Measurements from ENCODE around the gene KRABD2.
"Not testable (repeated sequence)": the region's sequence is repeated elsewhere in the genome, so short reads cannot be mapped to it uniquely, and the experiment has no call there.

Gene KRABD2

DNA sequence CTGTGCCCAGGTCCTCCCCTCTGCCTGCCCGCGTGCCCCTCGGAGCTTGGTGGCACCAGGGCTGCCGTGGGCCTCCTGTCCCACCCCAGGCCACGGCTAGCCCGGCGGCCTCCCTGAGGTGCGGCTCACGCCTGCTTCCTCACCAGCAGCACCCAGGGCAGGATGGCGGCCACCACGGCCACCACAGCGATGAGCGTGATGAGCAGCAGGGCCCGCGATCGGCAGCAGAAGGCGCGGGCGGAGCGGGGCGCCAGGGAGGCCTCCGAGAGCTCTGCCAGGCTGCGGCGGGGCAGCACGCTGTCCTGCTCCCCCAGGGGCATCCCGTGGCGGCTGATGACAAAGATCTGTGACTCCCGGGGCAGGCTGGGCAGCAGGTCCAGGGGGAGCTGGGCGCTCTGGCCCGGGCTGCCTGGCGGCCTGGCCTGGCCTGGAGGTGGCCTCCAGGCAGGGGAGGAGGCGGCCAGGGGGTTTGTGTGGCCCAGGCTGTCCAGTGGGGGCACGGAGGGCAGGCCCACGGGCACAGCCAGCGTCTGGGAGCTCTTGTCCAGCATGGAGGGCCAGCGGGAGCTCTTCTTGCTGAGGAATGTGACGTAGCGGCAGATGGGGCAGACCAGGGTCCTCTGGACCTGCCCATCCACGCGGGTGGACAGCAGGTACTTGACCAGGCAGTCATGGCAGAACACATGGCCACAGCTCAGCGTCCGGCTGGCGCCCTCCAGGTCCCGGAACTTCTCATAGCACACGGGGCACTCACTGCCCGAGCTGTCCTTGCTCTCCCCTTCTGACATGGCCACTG, 16.4 kb upstream of the KRABD2 start:
- DNase-seq = no peak

GRCh38 chr17:8392274-8392673, 15.8 kb upstream of the KRABD2 start:
- DNase-seq = no peak

DNA sequence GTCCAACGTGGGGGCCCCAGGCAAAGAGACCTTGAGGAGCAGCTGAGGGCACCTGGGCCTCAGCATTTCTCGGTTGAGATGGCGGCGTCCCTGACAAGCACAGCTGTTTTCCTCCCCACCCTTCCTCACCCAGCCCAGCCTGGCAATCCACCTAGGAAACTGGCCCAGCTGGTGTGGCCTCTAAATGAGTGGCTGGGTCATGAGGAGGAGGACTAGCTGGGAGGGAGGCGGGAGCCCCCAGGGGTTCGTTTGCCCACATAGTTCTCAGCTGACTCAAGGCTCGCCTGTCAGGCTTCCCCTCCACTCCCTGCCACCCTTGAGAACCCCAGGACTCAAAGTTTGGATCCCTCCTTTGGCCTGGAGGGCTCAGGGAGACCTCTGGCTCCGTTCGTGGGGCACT, 15.2 kb upstream of the KRABD2 start:
- no peak for DNase-seq

DNA sequence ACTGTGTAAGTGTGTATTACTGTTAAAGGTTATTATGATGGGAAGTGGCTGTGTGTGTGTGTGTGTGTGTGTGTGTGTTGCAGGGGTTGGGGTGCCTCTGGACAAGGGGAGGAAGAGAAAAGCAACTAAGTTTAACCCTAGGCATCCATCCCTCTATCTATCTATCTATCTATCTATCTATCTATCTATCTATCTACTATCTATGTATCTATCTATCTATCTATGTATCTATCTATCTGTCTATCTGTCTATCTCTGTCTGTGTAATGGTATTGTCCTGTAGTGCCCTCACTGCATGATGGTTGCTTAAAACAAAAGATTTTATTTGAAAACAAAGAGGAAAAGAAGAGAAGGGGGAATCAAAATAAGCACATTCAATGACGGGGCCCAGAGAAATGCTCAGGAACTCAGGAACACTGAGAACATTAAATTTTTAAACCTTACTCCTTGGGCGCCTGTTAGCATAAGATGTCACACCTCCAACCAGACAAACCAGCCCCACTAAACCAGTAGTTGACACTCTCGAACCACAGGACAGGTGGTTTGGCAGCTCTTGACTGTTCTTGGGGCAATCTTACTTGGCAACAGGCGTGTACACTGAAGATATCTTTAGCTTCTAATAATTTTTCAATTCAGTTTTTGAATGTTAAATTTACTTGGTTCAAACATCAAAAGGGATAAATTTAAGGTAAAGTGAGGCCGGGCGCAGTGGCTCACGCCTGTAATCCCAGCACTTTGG, 11.6 kb upstream of the KRABD2 start:
- no peak for DNase-seq

DNA sequence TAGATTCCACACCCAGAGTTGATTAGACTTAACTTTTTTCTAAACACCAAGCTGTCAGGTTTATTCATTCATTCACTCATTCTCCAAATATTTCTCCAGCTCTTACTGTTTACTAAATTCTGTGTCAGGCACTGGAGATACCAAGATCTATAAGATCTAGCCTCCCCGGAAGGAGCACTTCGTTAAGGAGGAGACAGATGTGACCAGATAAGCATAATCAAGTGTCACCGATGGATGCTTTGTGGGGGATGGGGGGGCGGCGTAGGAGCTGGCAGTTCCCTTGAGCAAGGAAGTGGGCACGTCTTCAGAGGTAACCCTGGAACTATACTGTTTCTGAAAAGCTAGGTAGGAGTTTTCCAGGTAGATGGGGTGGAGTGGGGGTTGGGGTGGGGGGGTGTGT, 10.3 kb upstream of the KRABD2 start:
- DNase-seq = no peak

GRCh38 chr17:8384801-8385378, 8.4 kb upstream of the KRABD2 start:
- DNase-seq = no peak

GRCh38 chr17:8383143-8383822, 6.8 kb upstream of the KRABD2 start, which contains the start of gene RPL26:
RPL26 (minus strand) TSS chr17:8383193; CDS start chr17:8382310, 883 bp downstream.
- DNase-seq = peak; percentile 84

GRCh38 chr17:8382880-8383142, 6.3 kb upstream of the KRABD2 start:
- peak; percentile 45 for DNase-seq

DNA sequence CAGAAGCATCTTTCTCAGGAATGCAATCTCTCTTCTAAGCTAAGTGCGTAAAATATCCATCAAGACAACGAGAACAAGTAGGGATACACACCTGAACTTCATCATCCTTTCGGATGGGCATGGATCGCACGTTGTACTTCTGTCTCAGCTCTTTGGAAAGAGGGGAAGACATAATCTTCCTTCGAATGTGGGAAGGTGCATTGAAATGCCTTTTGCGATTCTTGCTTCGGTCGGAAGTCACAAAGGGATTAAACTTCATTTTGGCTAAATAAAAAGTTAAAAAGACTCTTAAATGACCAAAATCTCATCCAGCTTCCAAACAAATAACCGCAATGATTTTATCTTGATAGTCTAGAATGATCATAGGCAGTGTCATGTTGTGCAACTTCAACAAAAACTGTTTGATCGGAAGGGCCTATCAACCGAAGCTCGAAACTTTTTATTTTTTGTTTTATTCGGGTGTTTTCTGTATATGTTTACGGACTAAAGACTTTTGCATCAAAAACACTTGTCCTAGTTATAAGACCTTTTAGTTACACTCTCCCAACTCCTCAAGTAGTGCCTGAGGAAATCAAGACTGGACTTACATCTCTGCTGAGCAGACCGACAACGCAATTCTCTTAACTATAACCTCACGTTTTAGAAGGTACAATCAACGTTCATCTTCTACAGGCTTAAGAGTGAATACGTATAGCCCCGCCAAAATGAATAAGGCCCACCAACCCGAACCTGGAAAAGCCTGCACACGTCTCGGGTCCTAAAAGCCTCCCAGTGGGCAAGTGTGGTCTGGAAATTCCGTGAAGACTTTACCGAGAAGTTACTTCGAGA, 5.8 kb upstream of the KRABD2 start:
- no peak for DNase-seq

GRCh38 chr17:8380049-8380448, 3.5 kb upstream of the KRABD2 start:
- DNase-seq = no peak

DNA sequence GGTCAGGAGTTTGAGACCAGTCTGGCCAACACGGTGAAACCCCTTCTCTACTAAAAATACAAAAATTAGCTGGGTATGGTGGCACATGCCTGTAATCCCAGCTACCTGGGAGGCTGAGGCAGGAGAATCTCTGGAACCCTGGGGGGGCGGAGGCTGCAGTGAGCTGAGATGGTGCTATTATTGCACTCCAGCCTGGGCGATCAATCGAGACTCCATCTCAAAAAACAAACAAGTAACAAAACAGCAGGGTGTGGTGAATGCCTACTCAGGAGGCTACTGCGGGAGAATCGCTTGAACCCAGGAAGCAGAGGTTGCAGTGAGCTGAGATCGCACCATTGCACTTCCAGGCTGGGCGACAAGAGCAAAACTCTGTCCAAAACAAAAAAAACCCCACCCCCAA, 1.6 kb upstream of the KRABD2 start:
- not testable (repeated sequence) for DNase-seq

DNA sequence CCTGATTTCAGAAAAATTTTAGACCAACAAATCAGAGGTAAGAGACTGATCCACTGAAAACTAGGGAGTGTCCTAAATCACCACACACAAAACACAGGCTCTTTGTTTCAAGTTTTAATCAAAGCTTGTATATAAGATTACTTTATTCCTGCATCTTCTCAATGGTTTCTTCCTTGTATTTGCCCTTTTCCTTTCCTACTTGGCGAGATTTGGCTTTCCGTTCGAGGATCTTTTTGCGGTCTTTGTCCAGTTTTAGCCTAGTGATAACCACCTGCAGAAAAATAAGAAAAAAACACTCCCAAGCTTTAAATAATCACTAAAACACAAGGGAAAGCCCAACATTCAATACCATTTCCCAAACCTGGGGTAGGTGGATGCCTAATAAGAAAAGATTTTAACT, 918 bp upstream of the KRABD2 start:
- no peak for DNase-seq

DNA sequence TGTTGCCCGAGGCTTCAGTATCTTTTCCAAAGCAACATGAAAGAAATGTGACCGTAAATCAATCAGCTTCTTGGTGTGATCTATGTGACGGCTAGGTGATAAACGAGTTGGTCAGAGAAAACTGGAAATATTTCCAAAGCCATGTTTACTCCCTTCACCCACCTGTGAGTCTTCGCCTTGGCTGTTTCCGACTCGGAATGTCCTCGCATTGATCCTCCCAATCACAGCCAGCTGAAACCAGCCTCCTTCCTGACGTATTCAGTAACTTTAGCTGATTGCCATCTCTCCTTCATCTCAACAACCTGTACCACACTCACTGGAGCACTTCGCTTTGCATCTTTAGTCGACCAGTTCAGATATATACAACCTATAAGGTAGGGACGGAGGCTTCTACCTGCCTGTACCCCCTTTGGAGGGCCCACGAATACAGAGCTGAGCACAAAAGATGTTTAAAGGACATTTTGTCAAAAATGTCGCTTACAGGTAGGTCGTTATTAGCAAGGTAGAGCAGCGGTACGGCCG, 705 bp downstream of the KRABD2 start:
- no peak for DNase-seq

- not testable (repeated sequence) for DNase-seq
Measured at GRCh38 chr17:8373856-8374255, 2.6 kb downstream of the KRABD2 start.

DNA sequence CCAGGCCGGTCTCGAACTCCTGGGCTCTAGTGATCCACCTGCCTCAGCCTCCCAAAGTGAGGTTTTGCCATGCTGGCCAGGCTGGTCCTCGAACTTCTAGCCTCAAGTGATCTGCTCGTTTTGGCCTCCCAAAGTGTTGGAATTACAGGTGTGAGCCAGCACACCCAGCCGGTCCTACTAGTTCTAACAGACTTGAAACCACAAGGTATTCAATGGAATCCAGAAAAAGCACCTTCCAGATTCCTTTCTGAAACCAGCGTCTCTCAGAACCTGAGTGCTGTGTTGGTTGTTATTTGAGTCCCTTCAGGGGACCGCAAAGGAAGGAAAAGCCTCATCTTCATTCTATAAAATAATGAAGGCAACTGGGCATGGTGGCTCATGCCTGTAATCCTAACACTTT, 4.1 kb downstream of the KRABD2 start:
- no peak for DNase-seq

GRCh38 chr17:8371786-8372185, 4.7 kb downstream of the KRABD2 start:
- no peak for DNase-seq

- DNase-seq = no peak
Measured at GRCh38 chr17:8369944-8370343, 6.6 kb downstream of the KRABD2 start.

GRCh38 chr17:8368193-8368592, 8.3 kb downstream of the KRABD2 start:
- DNase-seq = no peak

DNA sequence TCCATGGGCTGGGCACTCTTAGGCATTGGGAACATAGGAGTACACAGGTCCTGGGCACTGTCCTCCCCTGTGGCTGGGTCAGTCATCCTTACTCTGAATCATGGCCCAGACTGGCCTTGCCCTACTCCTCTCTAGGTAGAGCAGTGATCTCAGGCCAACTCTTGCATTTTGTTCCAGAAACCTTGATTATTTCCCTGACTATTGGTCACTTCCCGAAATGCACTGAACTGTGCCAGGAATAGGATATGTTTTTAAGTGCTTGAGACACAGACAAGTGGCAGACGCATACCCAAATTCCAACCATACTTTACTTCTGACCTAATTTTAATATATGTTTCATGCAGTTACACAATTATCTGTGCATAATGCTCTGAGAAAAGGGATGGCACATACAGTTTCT, 10.3 kb downstream of the KRABD2 start:
- no peak for DNase-seq

DNA sequence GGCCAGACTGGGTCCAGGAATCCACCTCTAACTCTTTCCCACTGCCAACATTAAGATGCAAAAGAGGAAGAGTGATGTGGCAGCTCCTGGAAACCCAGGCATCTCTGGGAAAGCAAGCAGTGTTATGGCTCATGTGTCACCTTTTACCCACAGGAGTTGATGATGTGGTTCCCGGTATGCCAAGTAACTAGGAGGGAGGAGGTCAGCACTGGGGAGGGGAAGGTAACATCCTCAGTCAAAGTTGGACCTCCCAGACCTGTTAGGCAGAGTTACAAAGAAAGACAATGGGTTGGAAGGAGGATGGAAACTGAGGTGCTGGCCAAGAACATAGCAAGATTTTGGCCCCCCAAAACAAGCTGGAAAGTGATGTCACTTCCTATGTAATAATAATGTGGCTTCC, 11.4 kb downstream of the KRABD2 start:
- no peak for DNase-seq

DNA sequence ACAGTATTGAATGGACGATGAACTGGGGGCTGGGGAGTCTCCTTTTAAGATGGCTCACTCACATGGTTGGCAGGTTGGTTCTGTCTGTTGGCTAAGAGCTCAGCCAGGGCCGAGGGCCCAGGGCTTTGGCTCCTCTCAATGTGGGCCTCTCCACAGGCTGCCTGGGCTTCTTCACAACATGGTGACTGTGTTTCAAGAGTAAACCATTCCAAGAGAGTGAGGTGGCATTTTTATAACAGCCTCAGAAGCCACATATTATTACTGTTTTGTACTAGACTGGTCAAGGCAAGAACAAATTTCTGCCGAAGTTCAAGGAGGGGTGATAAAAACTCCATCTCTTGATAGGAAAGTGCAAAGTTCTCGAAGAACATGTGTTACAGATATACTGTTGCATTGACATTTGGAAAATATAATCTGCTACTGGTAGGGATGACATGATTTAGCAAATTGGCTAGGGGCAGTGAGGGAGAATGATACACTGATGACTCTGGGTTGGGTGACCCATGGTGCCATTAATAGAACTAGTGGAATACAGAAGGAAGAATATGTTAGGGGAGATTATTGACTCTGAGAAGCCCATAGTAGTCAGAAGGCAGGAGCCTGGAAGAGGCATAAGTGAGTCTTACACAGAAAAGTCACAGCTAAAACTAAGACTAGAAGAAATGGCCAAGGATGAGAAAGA, 13.7 kb downstream of the KRABD2 start:
- no peak for DNase-seq

- DNase-seq = no peak
Measured at GRCh38 chr17:8360751-8361150, 15.8 kb downstream of the KRABD2 start.

All from NCI-H1417 treated with DMSO at 0.1 percent for 48 hours (cell line).